Activated CD8-positive, alpha-beta T cell treated with anti-CD3 and anti-CD28 coated beads for 36 hours (primary cell): ENCODE measurements around the gene AKIRIN2. TPM values are rescaled to one million over a fixed set of nuclear protein-coding genes. Genes with fewer than 3 reads are reported as not detected.

ENCODE experiments used
- ATAC-seq: fragments of 200-7000 bp; cut with Tn5 transposase; one replicate; pipeline ENCODE4 v1.10.0; 2021; ENCODE audit warnings: mild to moderate bottlenecking, moderate library complexity
- CTCF ChIA-PET: fragments of 350-600 bp; sonication (Branson Sonifier 250); formaldehyde crosslinking; loops from one replicate; lab custom pipeline; 2021; ENCODE audit warnings: antibody characterized with exemption; lab: Charles Lee
- POLR2A ChIA-PET: fragments of 350-600 bp; sonication (Branson Sonifier 250); formaldehyde crosslinking; loops from one replicate; lab custom pipeline; 2021; ENCODE audit warnings: antibody characterized with exemption; lab: Charles Lee
- DNase-seq: peaks from one replicate; pipeline ENCODE4 v3.0.0-alpha.2; 2020
- H3K27ac Mint-ChIP-seq: one replicate; pipeline ENCODE4 v1.8.0; 2021; ENCODE audit warnings: mild to moderate bottlenecking, mixed read lengths
- H3K27me3 Mint-ChIP-seq: one replicate; pipeline ENCODE4 v1.8.0; 2021; ENCODE audit warnings: mixed read lengths
- H3K36me3 Mint-ChIP-seq: one replicate; pipeline ENCODE4 v1.8.0; 2021; ENCODE audit warnings: low read depth, mixed read lengths
- H3K4me1 Mint-ChIP-seq: one replicate; pipeline ENCODE4 v1.8.0; 2021; ENCODE audit warnings: low read depth, mixed read lengths
- H3K4me3 Mint-ChIP-seq: one replicate; pipeline ENCODE4 v1.8.0; 2021; ENCODE audit warnings: mild to moderate bottlenecking, moderate library complexity, mixed read lengths
- H3K9me3 Mint-ChIP-seq: one replicate; pipeline ENCODE4 v1.8.0; 2021; ENCODE audit warnings: mixed read lengths
- CTCF ChIP-seq: fragments of 200-600 bp; IDR thresholded peaks from one replicate; pipeline ENCODE4 v1.8.0; 2022; ENCODE audit warnings: antibody characterized with exemption, mild to moderate bottlenecking
- intact Hi-C: fragments of 100-400 bp; cut with micrococcal nuclease; formaldehyde crosslinking; loops from one replicate; pipeline ENCODE4 v1.10.0; 2022
- total RNA-seq, 2 experiments: library from RNA; stranded (reverse); gene quantifications; one replicate each; pipeline ENCODE4 v1.2.3, GENCODE V29; 2021

The AKIRIN2 gene
- total RNA-seq, 2 experiments from 2014 or later: 42.1 to 45.6 TPM

- CTCF ChIA-PET: no interaction called here
Observed at GRCh38 chr6:87637106-87637505, 64.9 kb downstream of the AKIRIN2 start.

GRCh38 chr6:87636315-87636714 lies 65.7 kb downstream of the AKIRIN2 start:
- no peak overlapping the region for H3K4me3 Mint-ChIP-seq
- no peak overlapping the region for H3K27ac Mint-ChIP-seq
- no peaks in the 10 kb centered on the region for H3K27me3 Mint-ChIP-seq
- ATAC-seq (no peak), DNase-seq (no peak)
- H3K36me3 Mint-ChIP-seq: peaks cover 27% of the 10 kb centered on the region
- TF ChIP-seq CTCF: no peak
- H3K4me1 Mint-ChIP-seq: no peaks in the 10 kb centered on the region
- ChIA-PET POLR2A (no interaction called here), CTCF (no interaction called here)
- intact Hi-C loops: no loop called here
- no peaks in the 10 kb centered on the region for H3K9me3 Mint-ChIP-seq

More at GRCh38 chr6:87637106-87637505, 64.9 kb downstream of the AKIRIN2 start:
- POLR2A ChIA-PET: no interaction called here
- ATAC-seq (no peak), DNase-seq (no peak)
- Mint-ChIP-seq H3K4me1 (no peaks in the 10 kb centered on the region), H3K9me3 (no peaks in the 10 kb centered on the region), H3K27me3 (no peaks in the 10 kb centered on the region), H3K36me3 (peaks cover 30% of the 10 kb centered on the region), H3K27ac (no peak overlapping the region), H3K4me3 (no peak overlapping the region)
- intact Hi-C loops: no loop called here
- TF ChIP-seq CTCF: no peak

- no peak for DNase-seq
- intact Hi-C loops: no loop called here
- peaks cover 26% of the 10 kb centered on the region for H3K36me3 Mint-ChIP-seq
- H3K4me3 Mint-ChIP-seq: no peak overlapping the region
- no peak for ATAC-seq
- CTCF ChIA-PET: no interaction called here
- H3K4me1 Mint-ChIP-seq: no peaks in the 10 kb centered on the region
- no peaks in the 10 kb centered on the region for H3K9me3 Mint-ChIP-seq
- no peak overlapping the region for H3K27ac Mint-ChIP-seq
- H3K27me3 Mint-ChIP-seq: no peaks in the 10 kb centered on the region
- POLR2A ChIA-PET: no interaction called here
- TF ChIP-seq CTCF: no peak
Observed at GRCh38 chr6:87633851-87634250, 68.2 kb downstream of the AKIRIN2 start.

GRCh38 chr6:87630746-87631145 lies 71.3 kb downstream of the AKIRIN2 start:
- Mint-ChIP-seq H3K36me3 (peaks cover 18% of the 10 kb centered on the region), H3K27me3 (no peaks in the 10 kb centered on the region), H3K4me1 (no peaks in the 10 kb centered on the region), H3K4me3 (no peak overlapping the region), H3K27ac (no peak overlapping the region), H3K9me3 (no peaks in the 10 kb centered on the region)
- intact Hi-C loops: no loop called here
- ATAC-seq (no peak), DNase-seq (no peak)
- TF ChIP-seq CTCF: no peak
- POLR2A ChIA-PET: interaction anchor here (0.6 kb wide), 1 partner anchor 114 kb away, joined by 4 read pairs; no protein-coding TSS in a partner anchor
- CTCF ChIA-PET: no interaction called here

GRCh38 chr6:87628881-87629280 lies 73.2 kb downstream of the AKIRIN2 start:
- DNase-seq: no peak
- Mint-ChIP-seq H3K4me1 (no peaks in the 10 kb centered on the region), H3K4me3 (no peak overlapping the region), H3K36me3 (peaks cover 29% of the 10 kb centered on the region), H3K9me3 (no peaks in the 10 kb centered on the region), H3K27me3 (no peaks in the 10 kb centered on the region), H3K27ac (no peak overlapping the region)
- intact Hi-C loops: no loop called here
- POLR2A ChIA-PET: no interaction called here
- ATAC-seq: no peak
- CTCF ChIA-PET: interaction anchor here (1.8 kb wide), 1 partner anchor 13 kb away, joined by 5 read pairs; no protein-coding TSS in a partner anchor
- no peak for TF ChIP-seq CTCF
